ENCODE measurements around the gene ADTRP.

The ADTRP gene, protein sequence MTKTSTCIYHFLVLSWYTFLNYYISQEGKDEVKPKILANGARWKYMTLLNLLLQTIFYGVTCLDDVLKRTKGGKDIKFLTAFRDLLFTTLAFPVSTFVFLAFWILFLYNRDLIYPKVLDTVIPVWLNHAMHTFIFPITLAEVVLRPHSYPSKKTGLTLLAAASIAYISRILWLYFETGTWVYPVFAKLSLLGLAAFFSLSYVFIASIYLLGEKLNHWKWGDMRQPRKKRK

DNA sequence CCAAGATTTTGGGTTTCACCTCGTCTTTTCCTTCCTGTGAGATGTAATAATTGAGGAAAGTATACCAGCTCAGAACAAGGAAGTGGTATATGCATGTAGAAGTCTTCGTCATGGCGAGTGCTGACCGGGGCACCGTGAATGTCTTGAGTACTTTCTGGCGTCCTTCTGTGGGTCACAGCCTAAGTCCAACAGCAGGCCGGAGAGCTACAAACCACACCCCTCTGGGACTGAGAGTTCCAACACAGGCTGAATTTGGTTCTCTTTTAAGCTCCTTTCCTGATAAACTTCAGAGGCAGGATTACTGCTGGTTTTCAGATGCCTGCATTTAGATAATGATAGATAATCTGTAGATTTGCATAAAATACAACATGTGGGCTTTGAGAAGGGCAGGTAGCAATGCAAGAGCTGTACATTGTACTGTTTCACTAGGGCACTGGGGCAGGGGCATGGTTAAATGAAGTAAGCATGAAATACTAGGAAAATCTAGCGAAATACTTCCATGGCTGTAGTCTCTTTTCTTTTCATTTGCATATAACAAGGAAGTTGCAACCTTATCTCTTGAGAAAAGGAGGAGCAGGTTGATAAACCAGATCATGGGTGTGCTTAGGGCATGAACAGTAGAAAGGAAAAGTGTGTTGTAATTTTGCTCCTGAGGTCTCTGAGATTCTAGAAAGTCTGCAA is at the start of gene ADTRP:
Gene ADTRP, minus strand, starts transcription at position 156 of the 681 bp plus-strand sequence. Its CDS starts 44 bp downstream, at position 112.
- no peak for DNase-seq (ENCODE audit: low read depth, low spot score)

DNA sequence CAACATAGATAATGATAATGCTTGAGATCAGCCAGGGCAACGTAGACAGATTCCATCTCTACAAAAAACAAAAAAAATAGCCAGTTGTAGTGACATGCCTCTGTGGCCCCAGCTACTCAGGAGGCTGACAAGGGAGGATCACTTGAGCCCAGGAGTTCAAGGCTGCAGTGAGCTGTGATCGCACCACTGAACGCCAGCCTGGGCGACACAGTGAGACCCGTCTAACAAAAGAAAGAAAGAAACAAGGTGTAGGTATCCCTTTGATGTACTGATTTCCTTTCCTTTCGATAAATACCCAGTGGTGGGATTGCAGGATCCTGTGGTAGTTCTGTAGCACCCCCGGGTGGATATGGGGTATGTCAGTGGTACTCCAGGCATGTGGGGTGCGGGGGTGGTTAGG is 48.2 kb upstream of the ADTRP start:
- no peak for DNase-seq (ENCODE audit: low read depth, low spot score)

DNA sequence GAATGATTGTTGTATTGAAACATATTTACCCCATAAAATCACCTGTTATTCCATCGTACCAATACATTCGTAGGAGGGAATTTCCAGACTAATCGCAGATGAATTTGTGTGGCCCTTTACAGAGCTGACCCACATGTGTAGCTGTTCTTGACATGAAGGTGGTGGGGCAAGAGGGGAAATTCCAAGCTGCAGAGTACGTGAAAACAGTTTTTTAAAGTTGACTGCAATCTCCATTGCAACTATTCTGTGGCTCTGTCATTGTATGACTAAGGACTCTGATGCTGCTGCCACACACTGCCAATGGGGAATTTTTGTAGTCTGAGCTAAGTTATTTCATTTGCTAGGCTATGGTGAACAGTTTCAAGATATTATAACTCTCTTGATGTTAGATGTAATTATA is 46.4 kb upstream of the ADTRP start:
- no peak for DNase-seq (ENCODE audit: low read depth, low spot score)

DNA sequence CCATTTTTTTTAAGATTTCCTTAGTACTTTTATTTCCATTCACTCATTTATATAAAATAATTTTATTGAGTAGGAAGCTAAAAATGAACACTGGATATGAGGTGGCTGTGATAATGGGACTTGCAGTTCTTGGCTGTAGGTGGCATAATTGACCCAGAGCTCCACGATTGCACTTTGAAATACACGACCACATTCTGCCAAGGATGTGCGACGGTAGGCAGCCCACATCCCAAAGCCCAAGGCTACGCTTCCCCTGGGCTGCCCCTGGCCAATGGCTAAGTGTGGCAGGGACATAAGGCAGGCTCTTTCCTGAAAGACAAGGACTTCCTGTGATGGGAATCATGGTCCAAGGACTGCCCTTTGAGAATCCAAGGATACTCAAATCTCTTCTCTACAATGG is 43.7 kb upstream of the ADTRP start:
- DNase-seq (ENCODE audit: low read depth, low spot score) = no peak

DNA sequence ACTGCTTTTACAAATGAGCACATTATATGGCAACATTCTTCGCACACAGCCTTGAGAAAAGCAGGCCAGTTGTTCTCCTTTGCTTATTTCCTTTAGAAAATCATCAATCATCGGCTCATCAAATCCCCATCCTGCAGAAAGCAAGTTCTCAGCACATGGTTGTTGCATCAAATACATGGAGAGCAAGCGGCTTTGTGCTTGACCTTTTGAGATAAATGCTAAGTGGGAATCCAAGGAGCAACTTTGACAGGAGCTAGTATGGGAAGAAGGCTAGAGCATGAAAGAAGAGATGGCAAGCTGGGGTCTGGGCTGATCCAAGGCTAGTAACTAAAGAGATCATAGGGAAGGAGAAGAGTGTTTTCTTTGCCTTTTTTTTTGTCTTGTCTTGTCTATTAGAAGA is 43.2 kb upstream of the ADTRP start:
- DNase-seq (ENCODE audit: low read depth, low spot score) = no peak

DNA sequence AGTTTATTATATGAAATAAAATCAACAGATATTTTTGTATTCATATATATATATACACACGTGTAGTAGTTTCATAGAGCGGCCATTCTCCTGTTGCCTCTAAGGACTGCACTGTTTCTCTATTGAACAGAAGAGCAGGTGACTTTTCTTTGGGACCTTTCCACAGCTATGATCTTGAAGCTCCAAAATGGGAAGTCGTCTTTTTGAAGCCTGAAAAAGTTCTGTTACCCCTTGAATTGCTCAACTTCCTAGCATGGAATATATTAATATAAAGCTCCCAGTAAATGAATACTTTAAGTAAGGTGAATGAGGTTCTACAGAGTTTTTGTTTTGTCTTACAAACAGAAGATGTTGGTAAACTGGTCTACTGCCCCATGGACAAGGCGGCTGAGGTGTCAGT is 42.2 kb upstream of the ADTRP start:
- DNase-seq (ENCODE audit: low read depth, low spot score) = no peak

DNA sequence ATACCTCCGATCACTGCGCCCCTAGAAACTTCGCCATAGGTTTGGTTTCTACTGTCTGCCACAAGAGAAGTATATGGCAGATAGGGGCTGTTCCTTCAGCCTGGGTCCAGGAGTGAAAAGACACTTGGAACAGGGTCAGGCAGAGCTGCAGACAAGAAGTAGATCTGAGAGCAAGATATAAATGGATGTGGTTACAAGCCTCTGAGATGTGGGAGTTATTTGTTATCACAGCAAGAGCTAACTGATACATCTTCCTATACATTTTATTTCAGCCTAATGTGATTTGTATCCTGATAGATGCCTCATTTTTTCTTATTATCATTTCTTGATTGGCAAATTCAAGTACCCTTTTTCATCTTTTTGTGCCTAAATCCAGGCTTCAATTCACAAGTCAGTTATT is 40.9 kb upstream of the ADTRP start:
- DNase-seq (ENCODE audit: low read depth, low spot score) = no peak

DNA sequence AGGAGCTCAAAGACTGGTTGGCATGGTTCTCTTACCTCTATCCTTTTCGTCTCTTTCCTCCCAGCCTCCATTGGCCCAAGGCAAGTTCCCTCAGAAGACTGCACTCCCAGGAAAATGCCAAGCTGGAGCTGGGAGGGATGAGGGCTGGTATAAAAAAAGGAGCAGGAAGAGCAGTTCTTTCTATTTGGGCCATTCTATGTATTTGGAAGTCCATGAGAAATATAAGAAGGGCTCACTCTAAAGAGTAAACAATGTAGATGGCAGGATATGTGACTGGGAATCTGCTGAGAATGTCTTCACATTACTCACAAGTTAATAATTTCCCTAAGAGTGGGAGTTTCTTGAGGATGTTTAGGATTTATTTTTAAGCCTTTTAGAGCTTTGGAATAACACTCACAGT is 36.6 kb upstream of the ADTRP start:
- no peak for DNase-seq (ENCODE audit: low read depth, low spot score)

DNA sequence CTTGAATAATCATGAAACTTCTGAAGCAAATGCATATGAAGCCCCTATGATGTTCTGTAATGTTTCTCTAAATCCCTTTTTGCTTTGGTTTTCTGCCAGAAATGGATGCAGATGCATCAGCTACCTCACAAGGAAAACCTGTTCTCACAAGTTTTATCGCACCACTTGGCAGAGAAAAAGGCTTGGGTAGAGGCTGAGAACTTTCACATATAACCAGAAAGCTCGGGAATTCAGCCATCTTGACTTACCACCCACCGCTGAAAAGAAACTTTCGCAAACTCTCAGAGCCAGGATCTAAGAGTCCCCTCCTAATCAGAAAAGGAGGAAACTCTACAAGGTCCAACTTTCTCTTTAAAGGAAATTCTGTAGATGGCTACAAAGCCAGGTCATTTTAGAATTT is 36.2 kb upstream of the ADTRP start:
- DNase-seq (ENCODE audit: low read depth, low spot score) = no peak

DNA sequence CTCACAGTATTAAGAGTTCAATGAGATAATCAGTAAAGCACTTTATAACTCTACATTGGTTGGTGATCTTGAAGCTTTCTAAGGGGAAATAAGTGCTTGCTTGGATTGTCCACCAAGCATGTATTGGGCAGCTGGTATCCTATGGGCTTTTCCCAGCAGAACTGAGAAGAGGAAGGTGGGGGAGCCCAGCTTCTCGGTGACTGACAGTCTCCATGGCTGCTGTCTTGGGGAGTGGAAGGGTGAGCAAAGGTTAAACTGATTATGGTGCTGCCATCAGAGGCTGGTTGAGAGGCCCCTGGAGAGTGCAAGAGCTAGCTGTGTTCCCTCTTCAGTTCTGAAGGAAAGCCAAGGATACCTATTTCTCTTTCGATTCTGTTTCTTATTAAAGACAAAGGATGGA is 35.5 kb upstream of the ADTRP start:
- DNase-seq (ENCODE audit: low read depth, low spot score) = no peak

DNA sequence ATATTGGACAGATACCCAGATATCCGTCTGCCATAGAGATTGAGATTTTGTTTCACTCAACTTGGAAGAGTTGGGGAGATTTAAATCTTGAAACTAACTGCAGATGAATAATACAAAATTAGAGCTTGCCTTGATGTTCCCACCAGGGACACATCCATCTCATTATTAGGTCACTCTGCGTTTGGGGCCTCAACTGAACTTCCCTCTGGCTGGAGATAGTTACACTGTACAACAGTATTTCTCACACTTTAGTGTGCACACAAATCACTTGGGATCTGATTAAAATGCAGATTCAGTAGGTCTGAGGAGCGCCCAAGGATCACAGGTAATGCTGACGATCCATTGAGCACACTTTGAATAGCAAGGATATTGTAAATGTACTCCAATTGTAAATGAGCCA is 35.0 kb upstream of the ADTRP start:
- no peak for DNase-seq (ENCODE audit: low read depth, low spot score)

DNA sequence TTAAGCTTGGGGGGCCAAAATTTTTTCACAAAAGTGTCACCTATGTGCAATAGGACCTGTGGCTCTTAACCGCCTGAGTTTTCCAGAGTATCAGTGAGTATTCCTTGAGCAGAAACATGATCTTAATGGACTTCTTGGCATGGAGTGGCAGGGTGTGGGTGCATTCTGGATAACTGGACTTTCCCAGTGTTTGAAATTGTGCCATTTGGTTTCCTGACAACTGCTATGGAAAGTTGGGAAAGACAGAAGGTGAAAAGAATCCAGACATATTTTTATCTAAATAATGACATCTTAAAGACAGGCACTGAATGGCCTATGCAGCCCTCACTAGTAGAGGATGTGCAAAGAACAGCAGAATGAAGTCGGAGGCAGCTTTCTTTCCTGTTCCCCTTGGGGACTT is 34.3 kb upstream of the ADTRP start:
- DNase-seq (ENCODE audit: low read depth, low spot score) = no peak

DNA sequence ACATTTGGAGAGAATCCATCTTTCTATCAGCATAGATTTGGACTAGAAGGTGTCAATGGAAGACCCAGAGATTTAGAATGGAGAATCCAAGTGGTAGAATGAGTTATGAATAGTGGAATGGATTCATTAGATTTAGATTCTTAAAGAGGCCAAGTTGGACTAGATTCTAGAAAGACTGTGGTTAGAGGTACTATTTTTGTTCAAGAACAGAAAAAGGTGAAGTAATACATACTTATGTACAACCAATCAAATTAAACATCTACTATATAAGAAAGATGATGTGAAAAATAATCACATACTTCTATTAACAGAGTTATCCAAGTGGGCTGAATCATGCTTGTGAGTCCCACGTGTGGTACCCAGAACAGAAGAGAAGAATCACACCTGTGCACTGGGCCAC is 33.8 kb upstream of the ADTRP start:
- no peak for DNase-seq (ENCODE audit: low read depth, low spot score)

DNA sequence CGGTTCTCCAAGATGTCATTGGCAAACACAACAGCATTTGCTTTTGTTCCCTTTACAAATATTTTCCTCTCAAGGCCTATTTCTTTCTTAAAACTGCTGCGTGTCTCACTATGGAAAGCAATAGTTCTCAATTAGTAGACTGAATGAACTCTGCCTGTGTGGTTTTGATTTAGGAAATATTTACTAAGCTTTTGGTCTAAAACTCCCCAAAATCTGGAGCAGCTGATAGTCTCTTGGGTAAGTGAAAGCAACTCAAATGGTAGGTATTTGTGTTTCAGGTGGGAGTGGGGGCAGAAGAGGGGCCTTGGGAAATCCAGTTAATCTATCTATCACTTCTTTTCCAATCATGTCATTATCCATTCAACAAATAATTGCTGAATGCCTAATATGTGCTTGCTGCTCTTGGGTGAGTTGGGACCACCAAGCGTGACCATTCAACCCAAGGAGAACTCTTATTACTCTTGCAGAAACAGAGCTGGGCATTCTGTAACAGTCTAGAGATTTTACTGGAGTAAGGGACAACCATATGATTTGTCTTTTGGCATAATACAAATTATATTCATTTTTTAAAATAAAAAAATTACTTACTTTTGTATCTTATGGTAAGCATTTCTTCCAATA is 33.2 kb upstream of the ADTRP start:
- DNase-seq (ENCODE audit: low read depth, low spot score) = no peak

DNA sequence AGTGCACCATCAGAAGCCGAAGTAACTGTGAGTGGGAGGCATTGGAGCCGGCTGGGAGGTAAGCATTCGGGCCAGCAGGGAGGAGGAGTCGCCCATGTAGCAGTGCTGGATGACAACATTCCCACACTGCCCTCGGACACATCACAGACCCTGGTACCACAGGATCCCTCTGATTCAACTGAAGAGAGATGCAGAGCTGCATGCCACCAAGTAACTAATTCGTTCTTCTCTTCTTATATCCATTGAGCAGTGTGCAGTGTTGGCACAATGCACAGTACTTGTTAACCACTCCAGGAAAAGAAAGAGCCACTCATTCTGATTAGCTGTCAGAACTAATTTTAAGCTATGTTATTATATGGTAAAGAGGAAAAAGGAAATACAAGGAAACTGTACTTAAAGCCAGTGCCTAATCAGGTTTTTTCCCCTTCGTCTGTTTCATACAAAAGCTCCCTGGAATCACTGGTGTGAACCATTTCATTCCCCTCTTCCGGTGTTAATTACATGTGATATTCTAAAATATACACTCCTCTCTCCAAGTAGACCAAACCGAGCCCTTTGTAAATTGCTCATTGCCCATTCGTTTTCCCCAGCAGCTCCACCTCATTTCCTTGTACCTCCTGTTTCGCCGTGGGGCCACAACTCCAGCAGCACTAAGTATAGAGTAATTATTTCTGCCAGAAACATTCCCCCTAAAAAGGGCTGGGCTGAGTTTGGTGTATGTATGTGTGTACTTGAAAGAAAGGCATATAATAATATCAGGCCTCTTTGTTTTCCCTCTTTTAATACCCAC is 32.4 kb upstream of the ADTRP start:
- no peak for DNase-seq (ENCODE audit: low read depth, low spot score)

DNA sequence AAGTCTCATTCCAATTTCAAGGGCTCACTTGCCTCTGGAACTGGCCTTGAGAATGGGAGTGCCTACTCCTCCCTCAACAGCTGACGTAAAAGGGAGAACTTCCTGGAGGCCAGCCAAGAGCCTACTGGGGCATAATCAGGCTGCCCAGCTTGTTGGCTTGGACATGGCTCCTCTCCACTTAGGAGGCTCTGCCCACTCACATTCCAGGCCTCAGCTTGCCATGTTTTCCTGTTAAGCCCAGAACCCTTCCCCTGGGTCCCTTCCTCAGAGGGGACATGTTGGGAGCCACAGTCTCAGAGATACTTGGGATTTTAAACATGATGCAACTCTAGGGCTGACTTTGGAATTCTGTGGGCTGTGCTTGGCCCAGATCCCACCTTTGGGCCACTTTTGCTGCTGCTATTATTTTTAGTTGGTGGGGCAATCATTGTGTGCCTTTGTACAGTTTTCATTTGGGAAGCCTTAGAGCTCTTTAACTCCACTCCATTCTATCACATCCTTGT is 31.5 kb upstream of the ADTRP start:
- peak; percentile 60 for DNase-seq (ENCODE audit: low read depth, low spot score)

DNA sequence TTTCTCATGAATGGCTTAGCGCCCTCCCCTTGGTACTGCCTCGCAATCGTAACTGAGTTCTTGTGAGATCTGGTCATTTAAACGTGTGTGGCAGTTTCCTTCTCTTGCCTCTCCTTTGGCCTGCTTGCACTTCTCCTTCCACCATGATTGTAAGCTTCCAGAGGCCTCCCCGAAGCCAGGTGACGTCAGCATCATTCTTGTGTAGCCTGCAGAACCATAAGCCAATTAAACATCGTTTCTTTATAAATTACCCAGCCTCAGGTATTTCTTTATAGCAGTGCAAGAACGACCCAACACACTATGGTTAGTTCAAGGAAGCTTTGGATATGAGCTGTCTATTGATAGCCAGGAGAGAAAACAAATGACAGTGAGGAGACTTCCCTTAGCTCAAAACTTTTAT is 29.5 kb upstream of the ADTRP start:
- no peak for DNase-seq (ENCODE audit: low read depth, low spot score)

DNA sequence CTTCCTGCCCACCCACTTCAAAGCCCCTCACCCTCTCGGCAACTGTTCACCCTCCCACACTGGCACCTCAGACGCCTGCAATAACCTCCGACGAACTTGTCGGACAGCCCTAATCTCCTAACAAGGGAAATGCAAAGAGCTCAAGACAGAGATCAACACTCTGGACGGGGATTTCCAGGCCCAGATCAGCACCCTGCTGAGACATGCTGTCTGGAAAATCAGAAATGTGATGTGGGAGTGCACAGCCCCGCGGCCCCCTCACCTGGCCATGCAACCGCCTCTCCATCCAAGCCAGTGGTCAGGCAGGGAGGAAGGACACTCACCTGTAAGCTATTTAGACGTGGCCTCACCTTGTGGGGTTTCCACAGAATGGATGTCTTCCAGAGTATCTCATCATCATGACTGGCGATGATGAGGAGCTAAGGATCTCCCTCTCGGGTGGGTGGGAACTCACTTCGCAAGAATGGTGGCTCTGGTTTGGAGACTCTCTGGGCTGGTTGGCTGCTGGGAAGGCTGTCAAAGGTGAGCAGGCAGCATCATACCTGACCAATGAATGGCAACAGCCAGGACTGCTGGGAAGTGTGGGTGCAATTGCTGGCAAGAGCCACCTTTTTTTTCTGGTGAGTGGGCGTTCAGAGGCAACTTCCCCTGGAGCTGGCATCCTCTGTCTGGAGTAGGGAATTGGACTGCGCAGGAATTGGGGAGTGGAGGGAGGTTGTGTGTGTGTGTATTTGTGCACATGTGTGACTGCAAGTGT is 28.1 kb upstream of the ADTRP start:
- no peak for DNase-seq (ENCODE audit: low read depth, low spot score)

DNA sequence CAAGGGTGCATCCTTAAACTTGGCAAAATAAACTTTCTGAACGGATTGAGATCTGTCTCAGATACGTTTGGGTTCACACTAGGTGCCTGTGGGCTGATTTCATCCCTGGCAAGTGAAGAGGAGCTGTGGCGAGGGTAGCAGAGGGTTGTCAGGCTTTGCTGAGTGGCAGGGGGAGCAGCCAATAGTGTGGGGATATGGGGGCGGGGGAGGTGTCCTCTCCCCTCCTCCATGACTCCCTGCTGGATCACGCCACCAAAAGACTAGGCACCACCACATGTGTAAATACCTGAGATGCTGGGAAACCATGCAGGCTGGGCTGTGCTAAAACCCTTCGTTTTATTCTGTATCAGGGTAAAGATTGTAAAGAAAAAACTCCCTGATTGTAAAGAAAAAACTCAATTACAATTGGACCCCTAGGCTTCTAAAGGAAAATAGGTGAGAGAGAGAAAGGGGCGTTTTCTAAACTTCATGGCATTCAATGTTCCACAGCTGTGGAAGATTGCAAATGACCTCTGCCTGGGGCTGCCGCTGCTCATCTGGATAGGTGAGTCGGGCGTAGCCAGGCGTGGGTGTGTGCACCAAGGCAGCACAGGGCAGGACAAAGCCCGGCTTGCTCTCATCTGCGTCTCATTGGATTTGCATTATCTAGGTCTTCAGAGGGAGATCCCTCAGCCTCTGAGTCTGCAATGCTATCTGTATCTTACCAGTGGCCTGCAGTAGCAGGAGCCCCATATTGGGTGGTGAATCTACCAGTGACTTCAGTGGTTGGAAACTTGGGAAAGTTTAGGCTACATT is 26.9 kb upstream of the ADTRP start:
- no peak for DNase-seq (ENCODE audit: low read depth, low spot score)

DNA sequence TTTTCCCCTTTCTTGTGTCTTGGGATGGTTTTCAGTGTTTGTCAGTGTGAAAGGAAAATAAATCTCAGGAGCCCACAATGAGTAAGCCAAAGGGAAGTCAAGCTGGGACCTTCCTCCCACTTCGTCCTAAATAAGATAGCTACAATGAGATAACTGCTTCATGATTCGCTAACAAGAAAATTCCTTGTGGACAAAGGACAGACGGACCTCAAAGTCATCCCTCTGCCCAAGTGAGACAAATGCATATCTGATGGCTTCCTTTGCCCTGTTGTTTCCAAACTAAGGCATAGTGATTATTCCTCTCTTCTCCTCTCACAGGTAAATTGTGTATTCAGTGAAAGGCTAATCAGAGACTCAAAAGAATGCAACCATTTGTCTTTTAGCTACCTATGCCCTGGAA is 26.1 kb upstream of the ADTRP start:
- DNase-seq (ENCODE audit: low read depth, low spot score) = no peak

DNA sequence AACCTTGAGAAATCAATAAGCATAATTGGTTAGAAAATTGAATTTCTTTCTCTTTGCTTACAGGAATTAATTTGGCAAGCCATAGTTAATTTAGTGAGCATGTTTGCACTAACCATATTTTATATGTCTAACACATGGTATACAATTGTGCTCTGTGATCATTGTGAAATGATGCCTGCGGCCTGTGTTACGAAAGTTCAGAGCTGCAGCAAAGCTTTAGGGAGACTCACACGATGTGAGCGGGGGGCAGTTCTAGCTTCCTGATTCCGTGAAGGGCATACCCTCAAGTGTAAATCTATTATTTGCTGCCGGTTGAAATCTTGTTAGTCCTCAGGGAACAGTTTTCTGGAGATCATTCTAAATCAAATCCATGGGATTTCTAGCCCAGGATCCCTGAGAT is 25.5 kb upstream of the ADTRP start:
- DNase-seq (ENCODE audit: low read depth, low spot score) = no peak
